AG09319 (cell line): Measurements from ENCODE around the gene SNF8.

Experiments
- DNase-seq: peaks from one replicate; pipeline ENCODE4 v3.0.0-alpha.2; 2010; ENCODE audit warnings: low read depth; ENCODE audit errors: extremely low read depth
- TF ChIP-seq, protein P1 (sequence below): IDR thresholded peaks from 2 replicates; pipeline ENCODE4 v1.5.1; 2011; ENCODE audit warnings: low read depth, mild to moderate bottlenecking, inconsistent platforms, low read length, moderate library complexity

SNF8 gene

DNA sequence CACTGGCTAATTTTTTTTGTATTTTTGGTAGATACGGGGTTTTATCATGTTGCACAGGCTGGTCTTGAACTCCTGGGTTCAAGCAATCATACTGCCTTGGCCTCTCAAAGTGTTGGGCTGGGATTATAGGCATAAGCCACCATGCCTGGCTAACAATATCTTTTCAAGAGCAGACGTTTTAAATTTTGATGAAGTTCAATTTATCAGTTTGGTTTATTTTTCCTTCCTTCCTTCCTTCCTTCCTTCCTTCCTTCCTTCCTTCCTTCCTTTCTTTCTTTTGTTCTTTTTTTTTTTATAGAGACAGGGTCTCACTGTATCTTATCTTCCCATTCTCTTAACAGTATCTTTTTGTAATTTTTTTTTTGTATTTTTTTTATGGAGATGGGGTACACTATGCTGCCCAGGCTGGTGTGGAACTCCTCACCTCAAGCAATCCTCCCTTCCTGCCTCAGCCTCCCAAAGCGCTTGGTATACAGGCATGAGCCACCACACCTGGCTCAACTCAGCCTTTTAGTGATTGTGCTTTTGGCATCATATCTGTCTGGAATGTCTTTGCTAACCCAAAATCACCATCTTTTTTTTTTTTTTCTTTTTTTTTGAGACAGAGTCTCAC is 37.4 kb upstream of the SNF8 start:
- no peak for DNase-seq
- TF ChIP-seq, protein P1, sequence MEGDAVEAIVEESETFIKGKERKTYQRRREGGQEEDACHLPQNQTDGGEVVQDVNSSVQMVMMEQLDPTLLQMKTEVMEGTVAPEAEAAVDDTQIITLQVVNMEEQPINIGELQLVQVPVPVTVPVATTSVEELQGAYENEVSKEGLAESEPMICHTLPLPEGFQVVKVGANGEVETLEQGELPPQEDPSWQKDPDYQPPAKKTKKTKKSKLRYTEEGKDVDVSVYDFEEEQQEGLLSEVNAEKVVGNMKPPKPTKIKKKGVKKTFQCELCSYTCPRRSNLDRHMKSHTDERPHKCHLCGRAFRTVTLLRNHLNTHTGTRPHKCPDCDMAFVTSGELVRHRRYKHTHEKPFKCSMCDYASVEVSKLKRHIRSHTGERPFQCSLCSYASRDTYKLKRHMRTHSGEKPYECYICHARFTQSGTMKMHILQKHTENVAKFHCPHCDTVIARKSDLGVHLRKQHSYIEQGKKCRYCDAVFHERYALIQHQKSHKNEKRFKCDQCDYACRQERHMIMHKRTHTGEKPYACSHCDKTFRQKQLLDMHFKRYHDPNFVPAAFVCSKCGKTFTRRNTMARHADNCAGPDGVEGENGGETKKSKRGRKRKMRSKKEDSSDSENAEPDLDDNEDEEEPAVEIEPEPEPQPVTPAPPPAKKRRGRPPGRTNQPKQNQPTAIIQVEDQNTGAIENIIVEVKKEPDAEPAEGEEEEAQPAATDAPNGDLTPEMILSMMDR: no peak

DNA sequence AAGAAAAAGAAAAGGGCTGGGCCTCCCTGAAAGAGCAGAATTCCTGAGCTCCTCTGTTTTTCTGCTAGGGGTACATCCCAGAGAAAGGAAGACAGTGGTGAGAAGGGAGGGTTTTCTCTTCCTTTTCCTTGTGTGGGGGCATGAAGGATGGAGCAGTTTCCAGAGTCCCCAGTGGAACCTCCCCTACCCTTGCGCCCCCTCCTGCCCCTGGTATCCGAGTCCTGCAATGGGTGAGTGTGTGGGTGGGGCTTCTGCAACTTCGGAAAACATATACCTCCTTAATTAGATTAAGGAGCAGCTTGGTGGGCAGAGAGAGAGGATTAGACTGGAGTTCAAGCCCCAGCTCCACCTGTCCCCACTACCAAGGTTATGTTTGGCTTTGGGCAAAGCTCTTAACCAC is 29.2 kb upstream of the SNF8 start:
- TF ChIP-seq, protein P1: no peak
- DNase-seq: no peak

DNA sequence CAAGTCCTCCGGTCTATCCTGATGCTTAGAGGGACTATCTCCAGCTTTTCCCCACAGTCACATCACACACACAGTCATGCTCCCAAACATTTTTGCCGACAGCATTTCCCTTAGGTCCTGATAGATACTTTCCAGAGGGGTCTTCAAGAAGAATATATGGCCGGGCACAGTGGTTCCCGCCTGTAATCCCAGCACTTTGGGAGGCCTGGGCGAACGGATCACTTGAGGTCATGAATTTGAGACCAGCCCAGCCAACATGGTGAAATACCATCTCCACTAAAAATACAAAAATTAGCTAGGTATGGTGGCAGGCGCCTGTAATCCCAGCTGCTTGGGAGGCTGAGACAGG is 28.1 kb upstream of the SNF8 start:
- TF ChIP-seq, protein P1: no peak
- no peak for DNase-seq

DNA sequence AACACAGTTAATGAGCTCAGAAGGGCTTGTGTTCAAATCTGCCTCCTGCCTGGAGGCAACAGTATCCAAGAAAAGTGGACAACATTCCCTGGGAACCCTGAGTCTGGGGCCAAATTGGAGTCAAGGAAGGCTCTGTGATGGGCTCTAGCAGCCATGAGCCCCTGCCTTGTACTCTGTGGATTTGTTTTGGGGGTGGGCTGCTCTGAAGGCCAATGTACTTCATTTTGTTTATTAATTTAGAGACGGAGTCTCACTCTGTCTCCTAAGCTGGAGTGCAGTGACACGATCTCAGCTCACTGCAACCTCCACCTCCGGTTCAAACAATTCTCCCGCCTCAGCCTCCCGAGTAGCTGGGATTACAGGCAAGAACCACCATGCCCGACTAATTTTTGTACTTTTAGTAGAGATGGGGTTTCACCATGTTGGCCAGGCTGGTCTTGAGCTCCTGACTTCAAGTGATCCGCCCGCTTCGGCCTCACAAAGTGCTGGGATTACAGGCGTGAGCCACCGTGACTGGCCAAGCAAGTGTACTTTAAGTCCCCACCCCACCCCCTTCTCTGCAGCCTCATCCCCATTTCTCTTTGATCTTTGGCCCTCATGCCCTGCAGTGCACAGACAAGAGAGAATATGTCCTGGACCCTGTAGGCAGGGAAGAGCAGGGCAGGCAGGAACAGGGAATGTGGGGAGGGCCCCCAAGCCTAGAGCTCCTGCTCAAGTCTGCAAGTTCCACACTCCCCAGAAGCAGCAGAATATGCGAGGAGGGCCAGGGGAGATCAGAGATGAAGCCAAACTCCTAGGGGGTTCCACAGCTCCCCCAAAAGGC is 26.4 kb upstream of the SNF8 start:
- DNase-seq: no peak
- TF ChIP-seq, protein P1: no peak

DNA sequence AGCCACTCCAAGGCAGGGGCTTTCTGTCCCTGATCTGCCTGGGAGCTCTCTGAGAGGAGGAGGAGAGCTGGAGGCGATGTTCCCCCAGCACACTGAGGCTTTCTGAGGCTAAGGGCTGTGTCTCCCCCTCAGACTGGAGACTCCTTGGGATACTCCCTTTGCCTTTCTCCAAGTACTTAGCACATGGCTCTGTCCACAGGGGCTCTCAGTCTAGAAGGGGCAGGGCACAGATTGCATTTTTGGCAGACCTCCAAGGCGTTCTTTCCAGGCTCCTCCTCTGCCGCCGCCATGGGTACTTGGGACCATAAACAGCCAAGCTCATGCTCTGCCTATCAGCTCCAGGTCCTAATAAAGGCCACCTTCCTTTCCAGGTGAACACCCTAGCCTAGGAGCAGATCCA is 25.6 kb upstream of the SNF8 start:
- TF ChIP-seq, protein P1: no peak
- no peak for DNase-seq

DNA sequence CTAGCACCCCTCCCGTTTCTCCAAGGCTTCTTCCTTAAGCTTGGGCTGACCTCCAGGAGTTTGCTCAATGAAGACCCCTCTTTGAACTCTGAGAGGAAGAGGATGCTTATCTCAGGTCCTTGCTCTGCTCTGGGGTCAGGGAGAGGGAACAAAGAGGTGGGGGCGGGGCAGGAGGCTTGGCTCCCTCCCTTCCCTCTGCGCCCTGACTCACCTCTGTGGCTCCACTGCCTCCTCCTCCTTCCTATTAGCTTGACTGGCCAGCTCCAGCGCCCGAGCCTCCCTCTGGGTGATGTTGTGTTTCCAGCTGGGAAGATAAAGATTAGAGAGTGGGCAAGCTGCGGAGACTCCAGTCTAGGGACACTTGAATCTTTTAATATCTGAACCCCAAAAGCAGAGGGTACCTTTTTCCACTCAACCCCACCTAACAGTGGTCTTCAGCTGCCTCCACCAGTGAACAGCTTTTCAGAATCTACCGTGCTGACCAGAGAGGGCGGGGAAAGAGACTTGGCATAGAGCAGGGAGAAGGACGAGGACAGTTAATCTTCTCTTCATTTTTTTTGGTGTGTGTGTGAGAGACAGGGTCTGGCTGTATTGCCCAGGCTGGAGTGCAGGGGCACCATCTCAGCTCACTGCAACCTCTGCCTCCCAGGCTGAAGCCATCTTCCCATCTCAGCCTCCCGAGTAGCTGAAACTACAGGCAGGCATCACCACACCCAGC is 17.0 kb upstream of the SNF8 start:
- TF ChIP-seq, protein P1: no peak
- DNase-seq: no peak

DNA sequence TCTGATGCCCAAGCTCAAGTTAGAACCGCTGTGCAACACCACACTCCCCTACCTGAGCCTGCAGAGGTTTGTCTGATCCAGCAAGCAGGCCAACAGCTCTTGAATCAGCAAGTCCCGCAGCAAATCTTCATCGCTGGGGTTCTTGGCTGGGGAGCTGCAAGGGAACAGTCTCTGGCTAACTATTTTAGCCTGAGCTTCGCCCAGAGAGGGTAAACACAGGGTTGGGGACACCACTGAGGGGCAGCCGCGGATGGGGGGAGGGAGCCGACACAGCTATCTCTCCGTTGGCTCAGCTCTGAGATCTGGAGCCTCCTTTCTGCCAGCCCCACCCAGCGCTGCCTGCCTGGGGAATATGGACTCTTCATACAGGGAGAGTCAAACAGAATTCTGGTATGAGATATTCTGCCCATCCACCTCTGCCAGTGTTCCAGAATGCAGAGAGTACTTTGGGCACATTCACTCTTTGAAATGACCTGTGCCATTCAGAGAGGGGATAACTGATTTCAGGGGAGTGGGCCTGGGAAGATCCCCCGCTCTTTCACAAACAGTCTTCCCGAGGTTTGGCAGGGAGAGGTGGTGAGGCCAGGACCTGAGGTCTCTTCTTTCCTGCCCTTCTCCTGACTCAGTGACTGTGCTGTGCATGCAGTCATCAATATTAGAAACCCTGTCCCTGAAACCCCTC is 16.3 kb upstream of the SNF8 start:
- no peak for DNase-seq
- TF ChIP-seq, protein P1: no peak
